K562 (cell line): ENCODE results near the gene ADAR. TPM values are rescaled to one million over a fixed set of nuclear protein-coding genes. Genes with fewer than 3 reads are reported as not detected.

Experiments used
- ATAC-seq: fragments of 200-7000 bp; cut with Tn5 transposase; 3 replicates; pipeline ENCODE4 v1.9.1; 2020; ENCODE audit warnings: moderate library complexity
- BruUV-seq: library from RNA; stranded (reverse); fragments of 400-500 nt; replicated peaks from 2 replicates; lab custom pipeline; 2021; lab: Mats Ljungman, UMichigan
- CTCF ChIA-PET: fragments of 300-600 bp; formaldehyde crosslinking; extraction: SDS; loops from one replicate; lab custom pipeline; 2021; ENCODE audit warnings: low intra/inter-chr PET ratio; lab: Yijun Ruan, JAX
- POLR2A ChIA-PET: fragments of 300-600, 350-650 bp; sonication (Branson Sonifier 250); formaldehyde crosslinking; extraction: SDS; loops from one replicate; lab custom pipeline; 2021; ENCODE audit warnings: antibody characterized with exemption, inconsistent platforms; lab: Yijun Ruan, JAX
- DNase-seq, 4 experiments: peaks; one replicate each; pipeline versions ENCODE4 v3.0.0 to v3.0.0-alpha.2; 2011 to 2018; ENCODE audit warnings: low spot score in 3 of 4, mixed read lengths in 3 of 4; ENCODE audit errors: extremely low read depth in 1 of 4
- FAIRE-seq: peaks from 2 replicates; lab custom pipeline; 2011; peaks lifted over from hg19 to GRCh38; lab: Jason Lieb, UNC
- H2AFZ ChIP-seq: 2 replicates; pipeline ENCODE4 v1.6.0; 2011; ENCODE audit warnings: low read depth, low read length, control low read depth, inconsistent platforms
- H3K27ac ChIP-seq: fragments of 200-600 bp; 3 replicates; pipeline ENCODE4 v1.8.0; 2011; ENCODE audit warnings: low read depth, mild to moderate bottlenecking, control low read depth, inconsistent platforms, low read length, moderate library complexity, mixed read lengths; ENCODE audit errors: extremely low read depth
- H3K27me3 ChIP-seq, 2 experiments: fragments of 300-600 bp in 1 of 2; 2 replicates in 1 of 2; 3 replicates in 1 of 2; pipeline versions ENCODE4 v1.6.0 to v1.8.0; 2011; ENCODE audit warnings: inconsistent platforms in 2 of 2, low read length in 2 of 2, mild to moderate bottlenecking in 1 of 2, mixed read lengths in 1 of 2, moderate library complexity in 1 of 2; ENCODE audit not compliant: control insufficient read depth in 2 of 2, insufficient read depth in 2 of 2
- H3K36me3 ChIP-seq: fragments of 300-600 bp; 3 replicates; pipeline ENCODE4 v1.8.0; 2011; ENCODE audit warnings: mild to moderate bottlenecking, low read length, inconsistent platforms; ENCODE audit not compliant: control insufficient read depth, insufficient read depth
- H3K4me1 ChIP-seq, 2 experiments: fragments of 200-600 bp in 1 of 2; replicated peaks in 1 of 2; 2 replicates in 1 of 2; 3 replicates in 1 of 2; pipeline versions ENCODE4 v1.5.1 to v1.8.0; 2011; ENCODE audit warnings: inconsistent platforms in 2 of 2, low read length in 2 of 2, mild to moderate bottlenecking in 1 of 2, mixed read lengths in 1 of 2, moderate library complexity in 1 of 2; ENCODE audit not compliant: control insufficient read depth in 2 of 2, insufficient read depth in 2 of 2
- H3K4me2 ChIP-seq: 2 replicates; pipeline ENCODE4 v1.6.1; 2011; ENCODE audit warnings: low read length, control low read depth, inconsistent platforms, mixed read lengths; ENCODE audit not compliant: insufficient read depth
- H3K4me3 ChIP-seq: fragments of 200-600 bp; sonication (generic), shearing (Covaris generic); 2 replicates; pipeline ENCODE4 v1.5.1; 2016; ENCODE audit warnings: control low read depth, inconsistent platforms
- H3K79me2 ChIP-seq: fragments of 200-600 bp; 3 replicates; pipeline ENCODE4 v1.8.0; 2011; ENCODE audit warnings: low read length, inconsistent platforms; ENCODE audit not compliant: control insufficient read depth, insufficient read depth
- H3K9ac ChIP-seq, 2 experiments: 2 replicates each; pipeline versions ENCODE4 v1.6.0 to v1.6.1; 2011; ENCODE audit warnings: low read depth in 2 of 2, low read length in 2 of 2, control low read depth in 1 of 2, inconsistent platforms in 1 of 2, mild to moderate bottlenecking in 1 of 2, mixed read lengths in 1 of 2; ENCODE audit not compliant: insufficient read depth in 1 of 2
- H3K9me1 ChIP-seq: one replicate; pipeline ENCODE4 v1.6.0; 2011; ENCODE audit warnings: inconsistent platforms, mild to moderate bottlenecking, low read length, moderate library complexity; ENCODE audit not compliant: control insufficient read depth, insufficient read depth
- H3K9me3 ChIP-seq: replicated peaks from 2 replicates; pipeline ENCODE4 v1.5.1; 2011; ENCODE audit warnings: low read depth, low read length, inconsistent platforms; ENCODE audit not compliant: control insufficient read depth, insufficient read depth
- H4K20me1 ChIP-seq: replicated peaks from 2 replicates; pipeline ENCODE4 v1.6.1; 2011; ENCODE audit warnings: low read length, inconsistent platforms, mixed read lengths; ENCODE audit not compliant: control insufficient read depth, insufficient read depth
- CTCFL ChIP-seq: IDR thresholded peaks from 2 replicates; pipeline ENCODE4 v1.6.1; 2011; ENCODE audit warnings: borderline replicate concordance, low read depth, mild to moderate bottlenecking, moderate library complexity, low read length; ENCODE audit not compliant: insufficient read depth, poor library complexity, severe bottlenecking
- JUN ChIP-seq, 2 experiments: sonication (generic) in 1 of 2; formaldehyde crosslinking in 1 of 2; IDR thresholded peaks; 2 replicates each; pipeline versions ENCODE4 v1.6.1 to v1.8.0; 2012 to 2022; ENCODE audit warnings: borderline replicate concordance in 2 of 2, mild to moderate bottlenecking in 2 of 2, improper control_type of control experiment in 1 of 2, low read depth in 1 of 2, low read length in 1 of 2, missing genetic modification reagents in 1 of 2
- NELFE ChIP-seq: IDR thresholded peaks from 2 replicates; pipeline ENCODE4 v1.6.1; 2011; ENCODE audit warnings: mild to moderate bottlenecking; ENCODE audit not compliant: insufficient read depth, insufficient read length
- NEUROD1 ChIP-seq: fragments of 150-350 bp; IDR thresholded peaks from 2 replicates; pipeline ENCODE4 v1.6.1; 2014; ENCODE audit warnings: borderline replicate concordance, low read length, low read depth; ENCODE audit not compliant: partially characterized antibody
- POLR2A ChIP-seq: fragments of 450-650 bp; conservative IDR thresholded peaks from 2 replicates; pipeline ENCODE4 v1.6.1; 2016
- POLR2G ChIP-seq: fragments of 200-400 bp; formaldehyde crosslinking; IDR thresholded peaks from 2 replicates; pipeline ENCODE4 v1.6.1; 2017; ENCODE audit warnings: low read depth, mild to moderate bottlenecking, antibody characterized with exemption, low read length, moderate library complexity
- ZNF583 ChIP-seq: fragments of 250-450 bp; sonication (Bioruptor Pico); IDR thresholded peaks from 2 replicates; pipeline ENCODE4 v1.4.0; 2020
- WGBS: fragments of 100-300 bp; shearing (Covaris generic); methylation state at CpG from one replicate; pipeline ENCODE4 v1.1.6; 2016; ENCODE audit warnings: low coverage, mixed read lengths; ENCODE audit not compliant: insufficient coverage; ENCODE audit errors: missing lambda C conversion rate; 5-methylcytosine and 5-hydroxymethylcytosine counted together
- in situ Hi-C: fragments of 300-500 bp; cut with MboI; formaldehyde crosslinking; loops from 4 replicates; pipeline ENCODE4 v1.15.0; 2018; ENCODE audit warnings: inconsistent platforms, mixed read lengths
- intact Hi-C: fragments of 100-400 bp; cut with micrococcal nuclease; formaldehyde crosslinking; loops from 2 replicates; pipeline ENCODE4 v1.14.2; 2022
- polyA plus RNA-seq, 8 experiments: library from polyadenylated mRNA; depleted of rRNA in 4 of 8; stranded (reverse) in 5 of 8; unstranded in 3 of 8; fragments of >200 nt; fragmentation: Nextera tagmentation in 2 of 8; fragmentation: Illumina TruSeq in 1 of 8; extraction: Ambion mirVana in 2 of 8; extraction: Trizol in 1 of 8; gene quantifications; 2 replicates each; pipeline versions ENCODE4 v1.2.1 to v1.2.3, GENCODE V29; 2011 to 2014; ENCODE audit warnings: inconsistent platforms in 1 of 8, missing spikeins in 1 of 8
- total RNA-seq, 7 experiments: library from RNA; depleted of rRNA in 6 of 7; stranded (reverse); fragments of >200 nt in 6 of 7; fragmentation: Illumina TruSeq in 2 of 7; extraction: Trizol in 2 of 7; gene quantifications; 2 replicates each; pipeline versions ENCODE4 v1.2.1 to v1.2.3, GENCODE V29; 2011 to 2021; ENCODE audit warnings: low replicate concordance in 1 of 7
- TF ChIP-seq, protein P1 (sequence below): fragments of 450-650 bp; formaldehyde crosslinking; IDR thresholded peaks from 2 replicates; pipeline ENCODE4 v1.4.0; 2020; ENCODE audit warnings: mild to moderate bottlenecking

ADAR gene
- total and polyA plus RNA-seq, 9 of the 15 experiments (the other 6 are each of a cell fraction or from before 2014, with no cell fraction given) = 30.1 to 123 (median 60.2) TPM

- H3K27me3 ChIP-seq = peaks cover 8 to 14% of the 10 kb centered on the region in 2 experiments; a peak in 4 of 5 replicates
- FAIRE-seq (no peak), ATAC-seq (peak; percentile 18), DNase-seq (no peak)
- no peak overlapping the region for H3K9ac ChIP-seq
- CTCF ChIA-PET = no interaction called here
- POLR2A ChIA-PET = interaction anchor here (0.8 to 2.2 kb wide), 3 partner anchors 10 to 32 kb away, joined by 3 to 11 read pairs (median 5); partner anchors contain the start of genes ADAR and CHRNB2
- H3K4me3 ChIP-seq = no peak overlapping the region
- no peaks in the 10 kb centered on the region for H3K9me3 ChIP-seq
- no peak overlapping the region for H2AFZ ChIP-seq
- WGBS = 46% methylated on average over 6 of the region's 7 CpGs
- H3K79me2 ChIP-seq = no peaks in the 10 kb centered on the region
- in situ Hi-C loops (no loop called here), intact Hi-C loops (no loop called here)
- no peak overlapping the region for H3K27ac ChIP-seq
- peaks cover 3% of the 10 kb centered on the region for H3K9me1 ChIP-seq
- no peaks in the 10 kb centered on the region for H3K4me1 ChIP-seq
- peaks cover 21% of the 10 kb centered on the region for H4K20me1 ChIP-seq
- BruUV-seq = no TSS peak
- H3K4me2 ChIP-seq = no peak overlapping the region
- H3K36me3 ChIP-seq = peaks cover 27% of the 10 kb centered on the region
- TF ChIP-seq ZNF583 (no peak), POLR2A (0 out of 2 replicates have a peak, but pooled peaks have one; percentile 27)
These were observed 30.5 kb downstream of the ADAR start for GRCh38 chr1:154577346-154578057.

- no peak overlapping the region for H3K4me3 ChIP-seq
These were observed 31.9 kb downstream of the ADAR start for GRCh38 chr1:154575951-154576566.

More at GRCh38 chr1:154575951-154576566, 31.9 kb downstream of the ADAR start:
- Histone ChIP-seq H4K20me1 (peaks cover 21% of the 10 kb centered on the region), H3K36me3 (peaks cover 15% of the 10 kb centered on the region), H3K4me1 (peaks cover 0 to 9% of the 10 kb centered on the region in 2 experiments; a peak in 2 of 5 replicates), H2AFZ (no peak overlapping the region), H3K9me3 (no peaks in the 10 kb centered on the region), H3K9ac (peak overlapping the region in 1 of 2 experiments; percentile 28; a peak in 1 of 4 replicates), H3K4me2 (no peak overlapping the region), H3K9me1 (peaks cover 3% of the 10 kb centered on the region), H3K79me2 (no peaks in the 10 kb centered on the region), H3K27ac (no peak overlapping the region), H3K27me3 (peaks cover 19 to 29% of the 10 kb centered on the region in 2 experiments; a peak in 4 of 5 replicates)
- ATAC-seq = peak; percentile 23; the same call in 2 of the 3 replicates
- TF ChIP-seq JUN (IDR thresholded peaks at IDR 0.05; ENCODE audit: borderline replicate concordance, low read depth, low read length) (no peak), JUN (CRISPR knock-in tag; IDR thresholded peaks at IDR 0.05; ENCODE audit: borderline replicate concordance) (no peak), CTCFL (no peak), NEUROD1 (no peak), NELFE (no peak), POLR2G (peak; percentile 45; the same call in 1 of the 2 replicates)
- TF ChIP-seq, protein P1, sequence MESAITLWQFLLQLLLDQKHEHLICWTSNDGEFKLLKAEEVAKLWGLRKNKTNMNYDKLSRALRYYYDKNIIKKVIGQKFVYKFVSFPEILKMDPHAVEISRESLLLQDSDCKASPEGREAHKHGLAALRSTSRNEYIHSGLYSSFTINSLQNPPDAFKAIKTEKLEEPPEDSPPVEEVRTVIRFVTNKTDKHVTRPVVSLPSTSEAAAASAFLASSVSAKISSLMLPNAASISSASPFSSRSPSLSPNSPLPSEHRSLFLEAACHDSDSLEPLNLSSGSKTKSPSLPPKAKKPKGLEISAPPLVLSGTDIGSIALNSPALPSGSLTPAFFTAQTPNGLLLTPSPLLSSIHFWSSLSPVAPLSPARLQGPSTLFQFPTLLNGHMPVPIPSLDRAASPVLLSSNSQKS (CRISPR knock-in tag) = no peak
- WGBS = 5% methylated on average over 5 of the region's 8 CpGs
- BruUV-seq = no TSS peak
- FAIRE-seq = no peak
- in situ Hi-C loops (no loop called here), intact Hi-C loops (no loop called here)
- ChIA-PET POLR2A (interaction anchor here (0.8 to 1.4 kb wide), 4 partner anchors 14 to 125 kb away, joined by 3 to 5 read pairs (median 4); no protein-coding TSS in a partner anchor), CTCF (no interaction called here)
- DNase-seq = no peak
